COLO668 (cell line): ENCODE measurements around the gene ELP4.
"Not testable (repeated sequence)": the region's sequence is repeated elsewhere in the genome, so short reads cannot be mapped to it uniquely, and the experiment has no call there.

Experiments used
- DNase-seq: peaks from one replicate; lab custom pipeline; 2025; ENCODE audit not compliant: unreplicated experiment; lab: John Stamatoyannopoulos, UW

The ELP4 gene

GRCh38 chr11:31641477-31642062, 132.0 kb downstream of the ELP4 start:
- peak; percentile 34 for DNase-seq

- no peak for DNase-seq
Observed at GRCh38 chr11:31643857-31644256, 134.3 kb downstream of the ELP4 start.

- DNase-seq, result no peak
Observed at GRCh38 chr11:31645747-31646146, 136.2 kb downstream of the ELP4 start.

GRCh38 chr11:31646216-31646615, 136.6 kb downstream of the ELP4 start:
- DNase-seq, result no peak

- DNase-seq, result no peak
Observed at GRCh38 chr11:31649129-31649966, 139.8 kb downstream of the ELP4 start.

GRCh38 chr11:31651208-31651607, 141.6 kb downstream of the ELP4 start:
- DNase-seq, result no peak

- DNase-seq, result no peak
Observed at GRCh38 chr11:31651822-31652221, 142.3 kb downstream of the ELP4 start.

GRCh38 chr11:31652528-31652927, 143.0 kb downstream of the ELP4 start:
- no peak for DNase-seq

- no peak for DNase-seq
Observed at GRCh38 chr11:31655483-31655882, 145.9 kb downstream of the ELP4 start.

GRCh38 chr11:31656051-31656450, 146.5 kb downstream of the ELP4 start:
- no peak for DNase-seq

GRCh38 chr11:31657091-31657490, 147.5 kb downstream of the ELP4 start:
- DNase-seq, result no peak

- DNase-seq, result no peak
Observed at GRCh38 chr11:31664129-31664528, 154.6 kb downstream of the ELP4 start.

- no peak for DNase-seq
Observed at GRCh38 chr11:31664954-31665353, 155.4 kb downstream of the ELP4 start.

- DNase-seq, result no peak
Observed at GRCh38 chr11:31671681-31672080, 162.1 kb downstream of the ELP4 start.

- DNase-seq, result not testable (repeated sequence)
Observed at GRCh38 chr11:31673108-31673507, 163.5 kb downstream of the ELP4 start.

GRCh38 chr11:31676280-31676982, 166.9 kb downstream of the ELP4 start:
- no peak for DNase-seq

- DNase-seq, result no peak
Observed at GRCh38 chr11:31680770-31681169, 171.2 kb downstream of the ELP4 start.

- no peak for DNase-seq
Observed at GRCh38 chr11:31687256-31687655, 177.7 kb downstream of the ELP4 start.

- DNase-seq, result no peak
Observed at GRCh38 chr11:31687861-31688260, 178.3 kb downstream of the ELP4 start.

- no peak for DNase-seq
Observed at GRCh38 chr11:31689559-31689958, 180.0 kb downstream of the ELP4 start.

- no peak for DNase-seq
Observed at GRCh38 chr11:31690041-31690440, 180.5 kb downstream of the ELP4 start.

- DNase-seq, result no peak
Observed at GRCh38 chr11:31690516-31690915, 180.9 kb downstream of the ELP4 start.
